OCI-LY7 (cell line): ENCODE results near the gene MRPL44. TPM values are rescaled to one million over a fixed set of nuclear protein-coding genes. Genes with fewer than 3 reads are reported as not detected.

Experiments
- BruUV-seq: library from RNA; stranded (reverse); fragments of 400-500 nt; replicated peaks from 2 replicates; lab custom pipeline; 2021; lab: Mats Ljungman, UMichigan
- CTCF ChIA-PET: fragments of 300-600 bp; sonication (Branson Sonifier 250); formaldehyde crosslinking; loops from one replicate; lab custom pipeline; 2022; ENCODE audit warnings: antibody characterized with exemption; ENCODE audit not compliant: unreplicated experiment; lab: Charles Lee
- POLR2A ChIA-PET: fragments of 300-600 bp; sonication (Branson Sonifier 250); formaldehyde crosslinking; loops from one replicate; lab custom pipeline; 2022; ENCODE audit warnings: antibody characterized with exemption; lab: Charles Lee
- DNase-seq: peaks from one replicate; pipeline ENCODE4 v3.0.0-alpha.2; 2015; ENCODE audit warnings: low spot score
- H2AFZ ChIP-seq: fragments of 200-600 bp; sonication (generic), shearing (Covaris generic); 2 replicates; pipeline ENCODE4 v1.6.1; 2014; ENCODE audit warnings: mild to moderate bottlenecking, antibody characterized with exemption, low read length, moderate library complexity
- H3K27ac ChIP-seq: fragments of 200-600 bp; sonication (generic); 2 replicates; pipeline ENCODE4 v1.5.1; 2014; ENCODE audit warnings: mixed run types, low read depth, mild to moderate bottlenecking, moderate library complexity, low read length, inconsistent platforms; ENCODE audit not compliant: poor library complexity, severe bottlenecking
- H3K36me3 ChIP-seq: fragments of 200-600 bp; sonication (generic); 2 replicates; pipeline ENCODE4 v1.6.1; 2014; ENCODE audit warnings: mild to moderate bottlenecking, antibody characterized with exemption, low read length, moderate library complexity, mixed read lengths; ENCODE audit not compliant: insufficient read depth
- H3K4me1 ChIP-seq: fragments of 200-600 bp; sonication (generic); 2 replicates; pipeline ENCODE4 v1.5.1; 2014; ENCODE audit warnings: mild to moderate bottlenecking, low read length; ENCODE audit not compliant: insufficient read depth, poor library complexity, severe bottlenecking
- H3K4me2 ChIP-seq: fragments of 200-600 bp; sonication (generic); 2 replicates; pipeline ENCODE4 v1.6.1; 2014; ENCODE audit warnings: mild to moderate bottlenecking, low read length
- H3K4me3 ChIP-seq: fragments of 200-600 bp; sonication (generic); 2 replicates; pipeline ENCODE4 v1.5.1; 2014; ENCODE audit warnings: mild to moderate bottlenecking, low read depth, low read length; ENCODE audit not compliant: poor library complexity, severe bottlenecking
- H3K79me2 ChIP-seq: fragments of 200-600 bp; sonication (generic); 2 replicates; pipeline ENCODE4 v1.6.1; 2016; ENCODE audit warnings: low read depth, mild to moderate bottlenecking, low read length, moderate library complexity, mixed read lengths; ENCODE audit not compliant: insufficient read depth
- H3K9me2 ChIP-seq: fragments of 200-600 bp; sonication (generic); 2 replicates; pipeline ENCODE4 v1.6.1; 2016; ENCODE audit warnings: mild to moderate bottlenecking, low read length, mixed read lengths; ENCODE audit not compliant: insufficient read depth
- H3K9me3 ChIP-seq: fragments of 200-600 bp; sonication (generic); 2 replicates; pipeline ENCODE4 v1.6.1; 2014; ENCODE audit warnings: mild to moderate bottlenecking, mixed run types, low read length, mixed read lengths
- H4K20me1 ChIP-seq: fragments of 200-600 bp; sonication (generic); 2 replicates; pipeline ENCODE4 v1.6.1; 2014; ENCODE audit warnings: mild to moderate bottlenecking, antibody characterized with exemption, low read length, moderate library complexity, mixed read lengths; ENCODE audit not compliant: insufficient read depth
- EZH2phosphoT487 ChIP-seq: fragments of 200-600 bp; sonication (generic); IDR thresholded peaks from 2 replicates; pipeline ENCODE4 v1.6.1; 2018; ENCODE audit warnings: low read depth, borderline replicate concordance, mild to moderate bottlenecking, mixed run types, antibody characterized with exemption, low read length, moderate library complexity, mixed read lengths
- intact Hi-C: fragments of 100-400 bp; cut with micrococcal nuclease; formaldehyde crosslinking; loops from one replicate; pipeline ENCODE4 v1.10.0; 2022; ENCODE audit not compliant: unreplicated experiment
- total RNA-seq, 2 experiments: library from RNA; depleted of rRNA in 1 of 2; stranded (reverse); fragments of >200 nt in 1 of 2; shearing (Covaris generic) in 1 of 2; gene quantifications; 2 replicates each; pipeline ENCODE4 v1.2.3, GENCODE V29; 2014 to 2022
- TF ChIP-seq, protein P1 (sequence below): fragments of 200-600 bp; sonication (generic); conservative IDR thresholded peaks from 2 replicates; pipeline ENCODE4 v1.5.1; 2014; ENCODE audit warnings: mild to moderate bottlenecking, antibody characterized with exemption, low read length, moderate library complexity, mixed read lengths

The MRPL44 gene
- total RNA-seq, 2 experiments from 2014 or later: 36.2 to 38.6 TPM

DNA sequence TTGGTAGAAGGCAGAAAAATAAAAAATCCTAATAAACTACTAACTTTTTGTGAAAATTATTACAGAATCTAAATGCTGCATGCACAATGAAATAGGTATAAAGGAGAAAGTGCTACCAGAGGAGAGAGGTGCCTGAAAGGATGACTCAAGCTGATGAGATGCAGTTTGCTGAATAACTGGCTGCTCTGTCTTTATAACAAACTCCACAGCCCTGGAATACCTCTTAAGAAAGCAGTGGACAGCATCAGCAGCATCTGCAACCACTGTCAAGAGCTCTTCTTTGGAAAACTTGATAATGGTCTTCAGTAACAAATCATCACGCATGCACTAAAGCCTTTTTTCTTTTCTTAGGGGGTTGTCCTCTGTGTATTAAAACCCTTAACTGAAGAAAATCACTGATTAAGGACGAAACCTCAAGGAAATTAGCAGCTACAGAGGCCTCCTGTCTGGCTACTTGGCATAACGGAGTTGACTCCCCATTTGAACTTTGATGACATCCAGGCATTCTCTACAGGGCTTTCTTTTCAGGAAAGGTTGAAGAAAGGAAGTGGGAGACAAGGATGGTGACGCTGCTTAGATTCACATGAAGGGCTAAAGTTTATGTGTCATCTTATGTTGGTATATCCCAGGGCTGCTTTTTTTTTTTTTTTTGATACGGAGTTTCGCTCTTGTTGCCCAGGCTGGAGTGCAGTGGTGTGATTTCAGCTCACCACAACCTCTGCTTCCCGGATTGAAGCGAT is 40.9 kb upstream of the MRPL44 start:
- Histone ChIP-seq H3K79me2 (no peaks in the 10 kb centered on the region), H3K4me2 (no peak overlapping the region), H3K4me3 (no peak overlapping the region), H3K9me2 (no peaks in the 10 kb centered on the region), H3K27ac (no peak overlapping the region), H3K36me3 (peaks cover 4% of the 10 kb centered on the region; the same call in 1 of the 2 replicates), H3K4me1 (no peaks in the 10 kb centered on the region), H3K9me3 (no peaks in the 10 kb centered on the region), H2AFZ (no peak overlapping the region), H4K20me1 (no peaks in the 10 kb centered on the region)
- CTCF ChIA-PET: no interaction called here
- intact Hi-C loops: no loop called here
- POLR2A ChIA-PET: no interaction called here
- no peak for TF ChIP-seq EZH2phosphoT487
- TF ChIP-seq, protein P1, sequence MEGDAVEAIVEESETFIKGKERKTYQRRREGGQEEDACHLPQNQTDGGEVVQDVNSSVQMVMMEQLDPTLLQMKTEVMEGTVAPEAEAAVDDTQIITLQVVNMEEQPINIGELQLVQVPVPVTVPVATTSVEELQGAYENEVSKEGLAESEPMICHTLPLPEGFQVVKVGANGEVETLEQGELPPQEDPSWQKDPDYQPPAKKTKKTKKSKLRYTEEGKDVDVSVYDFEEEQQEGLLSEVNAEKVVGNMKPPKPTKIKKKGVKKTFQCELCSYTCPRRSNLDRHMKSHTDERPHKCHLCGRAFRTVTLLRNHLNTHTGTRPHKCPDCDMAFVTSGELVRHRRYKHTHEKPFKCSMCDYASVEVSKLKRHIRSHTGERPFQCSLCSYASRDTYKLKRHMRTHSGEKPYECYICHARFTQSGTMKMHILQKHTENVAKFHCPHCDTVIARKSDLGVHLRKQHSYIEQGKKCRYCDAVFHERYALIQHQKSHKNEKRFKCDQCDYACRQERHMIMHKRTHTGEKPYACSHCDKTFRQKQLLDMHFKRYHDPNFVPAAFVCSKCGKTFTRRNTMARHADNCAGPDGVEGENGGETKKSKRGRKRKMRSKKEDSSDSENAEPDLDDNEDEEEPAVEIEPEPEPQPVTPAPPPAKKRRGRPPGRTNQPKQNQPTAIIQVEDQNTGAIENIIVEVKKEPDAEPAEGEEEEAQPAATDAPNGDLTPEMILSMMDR: no peak
- no TSS peak for BruUV-seq
- DNase-seq: no peak

DNA sequence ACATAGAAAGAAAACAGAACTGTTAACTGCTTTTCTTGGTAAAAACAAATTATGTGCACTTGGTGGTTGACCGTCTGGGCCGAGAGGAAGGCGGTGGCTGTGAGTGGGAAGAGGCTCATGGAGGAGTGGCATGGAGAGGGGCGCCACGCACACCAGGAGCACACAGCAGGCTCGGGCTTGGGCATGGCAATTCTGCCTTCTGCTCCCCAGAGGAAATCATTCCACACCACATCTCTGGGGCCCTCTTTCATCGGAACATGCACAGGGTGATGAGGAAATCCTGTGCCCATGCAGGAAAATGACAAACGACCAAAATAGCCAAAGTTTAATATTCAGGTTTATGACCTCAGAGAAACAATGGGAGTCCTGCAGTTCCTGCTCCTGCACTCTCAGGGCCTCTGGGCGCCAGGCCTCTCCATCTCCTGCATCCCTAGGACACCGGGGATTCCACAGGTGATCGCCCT is 38.6 kb upstream of the MRPL44 start:
- CTCF ChIA-PET: no interaction called here
- Histone ChIP-seq H3K9me2 (no peaks in the 10 kb centered on the region), H3K27ac (no peak overlapping the region), H3K4me2 (no peak overlapping the region), H3K4me3 (no peak overlapping the region), H3K36me3 (peaks cover 4% of the 10 kb centered on the region; the same call in 1 of the 2 replicates), H3K9me3 (no peaks in the 10 kb centered on the region), H4K20me1 (no peaks in the 10 kb centered on the region), H3K4me1 (no peaks in the 10 kb centered on the region), H2AFZ (no peak overlapping the region), H3K79me2 (no peaks in the 10 kb centered on the region)
- intact Hi-C loops: no loop called here
- POLR2A ChIA-PET: interaction anchor here (0.6 kb wide), 1 partner anchor 37 kb away, joined by 3 read pairs; no protein-coding TSS in a partner anchor
- no peak for DNase-seq
- TF ChIP-seq, protein P1: no peak
- TF ChIP-seq EZH2phosphoT487: no peak
- no TSS peak for BruUV-seq

DNA sequence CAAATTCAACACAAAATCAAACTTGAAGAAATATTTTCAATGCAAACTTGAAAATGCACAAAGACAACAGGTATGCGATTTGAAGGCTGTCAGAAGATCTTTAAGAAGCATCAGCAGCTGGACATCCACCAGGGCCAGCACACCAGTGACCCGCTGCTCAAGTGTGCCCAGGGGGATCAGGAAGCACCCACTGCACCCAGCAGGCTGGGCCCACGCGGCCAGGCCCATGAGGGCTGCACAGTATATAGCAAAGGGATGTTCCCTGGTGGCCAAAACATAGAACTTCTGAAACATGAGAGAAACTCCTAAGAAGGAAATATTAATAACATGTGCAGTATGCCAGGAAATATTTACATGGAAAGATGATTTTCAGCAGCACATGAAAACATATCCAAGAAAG is 37.2 kb upstream of the MRPL44 start:
- no peak overlapping the region for H2AFZ ChIP-seq
- H3K79me2 ChIP-seq: no peaks in the 10 kb centered on the region
- no peaks in the 10 kb centered on the region for H3K9me3 ChIP-seq
- TF ChIP-seq EZH2phosphoT487: no peak
- TF ChIP-seq, protein P1: 0 out of 2 replicates have a peak, but pooled peaks have one; percentile 24
- no peaks in the 10 kb centered on the region for H3K4me1 ChIP-seq
- peaks cover 4% of the 10 kb centered on the region; the same call in 1 of the 2 replicates for H3K36me3 ChIP-seq
- POLR2A ChIA-PET: interaction anchor here (0.6 kb wide), 1 partner anchor 492 kb away, joined by 3 read pairs; no protein-coding TSS in a partner anchor
- no peak overlapping the region for H3K4me2 ChIP-seq
- no peak overlapping the region for H3K4me3 ChIP-seq
- no peak for DNase-seq
- no TSS peak for BruUV-seq
- H3K27ac ChIP-seq: no peak overlapping the region
- intact Hi-C loops: no loop called here
- no peaks in the 10 kb centered on the region for H4K20me1 ChIP-seq
- CTCF ChIA-PET: no interaction called here
- H3K9me2 ChIP-seq: no peaks in the 10 kb centered on the region
